ENCODE measurements around the gene TDRKH. TPM values are rescaled to one million over a fixed set of nuclear protein-coding genes. Genes with fewer than 3 reads are reported as not detected.
A peak's percentile ranks its signal among the peaks of the same experiment; 100 is the strongest.
"Not testable (repeated sequence)": the region's sequence is repeated elsewhere in the genome, so short reads cannot be mapped to it uniquely, and the experiment has no call there.

TDRKH gene
- total RNA-seq, 1 donor from 2014 or later = 5.1 TPM

DNA sequence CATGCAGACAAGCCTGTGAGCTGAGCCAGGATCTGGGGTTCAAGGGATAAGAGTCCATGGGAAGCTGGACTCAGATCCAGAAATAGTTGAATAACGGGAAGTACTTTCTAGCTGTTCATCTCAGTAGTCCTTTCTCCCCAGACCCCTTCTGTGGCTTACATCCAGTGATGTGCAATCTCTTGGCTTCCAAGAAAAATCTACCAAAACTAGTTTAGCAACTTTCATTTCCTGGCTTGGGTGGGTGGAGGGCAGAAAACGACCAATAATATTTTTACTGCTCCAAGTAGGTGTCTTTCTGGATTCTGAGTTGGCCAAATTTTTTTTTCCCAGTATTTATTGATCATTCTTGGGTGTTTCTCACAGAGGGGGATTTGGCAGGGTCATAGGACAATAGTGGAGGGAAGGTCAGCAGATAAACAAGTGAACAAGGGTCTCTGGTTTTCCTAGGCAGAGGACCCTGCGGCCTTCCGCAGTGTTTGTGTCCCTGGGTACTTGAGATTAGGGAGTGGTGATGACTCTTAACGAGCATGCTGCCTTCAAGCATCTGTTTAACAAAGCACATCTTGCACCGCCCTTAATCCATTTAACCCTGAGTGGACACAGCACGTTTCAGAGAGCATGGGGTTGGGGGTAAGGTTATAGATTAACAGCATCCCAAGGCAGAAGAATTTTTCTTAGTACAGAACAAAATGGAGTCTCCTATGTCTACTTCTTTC, 21.8 kb downstream of the TDRKH start:
- not testable (repeated sequence) for DNase-seq (ENCODE audit: low read depth)

GRCh38 chr1:151763990-151764389, 26.3 kb downstream of the TDRKH start:
- DNase-seq (ENCODE audit: low read depth) = no peak

- peak; percentile 93 for DNase-seq (ENCODE audit: low read depth)
Observed at GRCh38 chr1:151762941-151763921, 27.1 kb downstream of the TDRKH start, which contains the start of gene MRPL9. Gene MRPL9 (minus strand): TSS chr1:151763496. CDS start chr1:151763479, 17 bp downstream.

- DNase-seq (ENCODE audit: low read depth) = no peak
Observed at GRCh38 chr1:151760597-151761385, 29.5 kb downstream of the TDRKH start.

DNA sequence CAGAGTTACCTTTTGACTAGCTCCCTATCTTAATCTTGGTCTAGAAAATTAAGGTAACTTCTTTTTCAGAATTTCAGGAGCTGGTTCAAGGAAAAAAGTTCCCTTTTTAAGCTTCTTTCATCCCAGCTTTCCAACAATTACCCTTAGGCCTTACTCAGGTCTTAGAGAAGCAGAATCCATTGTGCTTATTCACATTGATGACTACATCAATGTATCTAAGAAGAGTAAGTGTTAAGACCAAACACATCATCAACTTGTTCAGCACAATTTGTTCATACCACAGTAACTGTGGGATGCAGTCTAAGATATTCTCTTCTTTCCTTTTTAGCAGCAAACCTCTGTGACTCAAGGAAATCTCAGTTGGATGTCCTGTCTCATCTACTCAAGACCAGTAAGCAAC, 31.1 kb downstream of the TDRKH start:
- no peak for DNase-seq (ENCODE audit: low read depth)

- no peak for DNase-seq (ENCODE audit: low read depth)
Observed at GRCh38 chr1:151756291-151756690, 34.0 kb downstream of the TDRKH start.

- no peak for DNase-seq (ENCODE audit: low read depth)
Observed at GRCh38 chr1:151741516-151741915, 48.8 kb downstream of the TDRKH start.

- DNase-seq (ENCODE audit: low read depth) = no peak
Observed at GRCh38 chr1:151739590-151740355, 50.5 kb downstream of the TDRKH start.

- no peak for DNase-seq (ENCODE audit: low read depth)
Observed at GRCh38 chr1:151737479-151737878, 52.8 kb downstream of the TDRKH start.

- DNase-seq (ENCODE audit: low read depth) = no peak
Observed at GRCh38 chr1:151737026-151737425, 53.3 kb downstream of the TDRKH start.

DNA sequence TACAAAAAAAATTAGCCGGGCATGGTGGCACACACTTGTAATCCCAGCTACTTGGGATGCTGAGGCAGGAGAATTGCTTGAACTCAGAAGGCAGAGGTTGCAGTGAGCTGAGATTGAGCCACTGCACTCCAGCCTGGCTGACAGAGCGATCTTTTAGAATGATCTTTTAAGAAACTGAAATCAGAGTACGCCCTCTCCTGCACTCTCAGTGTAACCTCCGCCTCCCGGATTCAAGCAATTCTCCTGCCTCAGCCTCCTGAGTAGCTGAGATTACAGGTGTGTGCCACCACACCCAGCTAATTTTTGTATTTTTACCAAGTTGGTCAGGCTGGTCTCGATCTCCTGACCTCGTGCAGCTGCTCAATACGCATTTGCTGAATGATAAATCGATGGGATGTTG, 56.3 kb downstream of the TDRKH start:
- DNase-seq (ENCODE audit: low read depth) = not testable (repeated sequence)

DNA sequence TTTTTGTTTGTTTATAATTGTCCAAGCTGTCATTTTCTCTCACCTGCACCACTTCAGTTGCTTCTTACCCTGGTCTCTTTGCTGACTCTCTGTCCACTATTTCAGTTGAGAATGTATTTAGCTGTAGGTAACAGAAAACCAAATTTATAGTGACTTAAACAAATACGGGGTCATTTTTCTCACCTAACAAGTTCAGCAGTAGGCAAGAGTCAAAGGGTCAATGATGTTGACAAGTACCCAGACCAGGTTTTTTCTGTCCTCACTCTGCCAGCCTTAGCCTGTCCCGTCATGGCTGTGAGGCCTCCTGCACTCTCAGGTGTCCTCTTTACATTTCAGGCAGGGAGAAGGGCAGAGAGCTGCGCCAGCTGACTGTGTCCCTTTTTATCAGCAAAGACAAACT, 57.2 kb downstream of the TDRKH start:
- no peak for DNase-seq (ENCODE audit: low read depth)

DNA sequence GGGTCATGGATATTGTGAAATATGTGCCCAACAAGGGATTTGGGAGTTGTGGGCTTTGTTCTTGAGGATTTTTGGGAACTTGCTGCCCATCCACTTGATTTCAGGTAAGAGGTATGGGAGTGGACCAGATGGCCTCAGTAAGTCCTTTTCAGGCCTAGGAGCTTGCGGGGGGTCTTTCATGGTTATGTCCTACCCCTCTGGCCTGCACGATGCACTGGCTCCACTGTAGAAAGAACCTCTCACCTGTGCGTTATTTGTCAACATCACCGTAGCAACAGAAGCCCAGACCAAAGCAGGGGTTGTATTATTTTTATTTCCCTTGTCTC, 60.4 kb downstream of the TDRKH start:
- DNase-seq (ENCODE audit: low read depth) = no peak

- DNase-seq (ENCODE audit: low read depth) = no peak
Observed at GRCh38 chr1:151729157-151729965, 60.9 kb downstream of the TDRKH start.

DNA sequence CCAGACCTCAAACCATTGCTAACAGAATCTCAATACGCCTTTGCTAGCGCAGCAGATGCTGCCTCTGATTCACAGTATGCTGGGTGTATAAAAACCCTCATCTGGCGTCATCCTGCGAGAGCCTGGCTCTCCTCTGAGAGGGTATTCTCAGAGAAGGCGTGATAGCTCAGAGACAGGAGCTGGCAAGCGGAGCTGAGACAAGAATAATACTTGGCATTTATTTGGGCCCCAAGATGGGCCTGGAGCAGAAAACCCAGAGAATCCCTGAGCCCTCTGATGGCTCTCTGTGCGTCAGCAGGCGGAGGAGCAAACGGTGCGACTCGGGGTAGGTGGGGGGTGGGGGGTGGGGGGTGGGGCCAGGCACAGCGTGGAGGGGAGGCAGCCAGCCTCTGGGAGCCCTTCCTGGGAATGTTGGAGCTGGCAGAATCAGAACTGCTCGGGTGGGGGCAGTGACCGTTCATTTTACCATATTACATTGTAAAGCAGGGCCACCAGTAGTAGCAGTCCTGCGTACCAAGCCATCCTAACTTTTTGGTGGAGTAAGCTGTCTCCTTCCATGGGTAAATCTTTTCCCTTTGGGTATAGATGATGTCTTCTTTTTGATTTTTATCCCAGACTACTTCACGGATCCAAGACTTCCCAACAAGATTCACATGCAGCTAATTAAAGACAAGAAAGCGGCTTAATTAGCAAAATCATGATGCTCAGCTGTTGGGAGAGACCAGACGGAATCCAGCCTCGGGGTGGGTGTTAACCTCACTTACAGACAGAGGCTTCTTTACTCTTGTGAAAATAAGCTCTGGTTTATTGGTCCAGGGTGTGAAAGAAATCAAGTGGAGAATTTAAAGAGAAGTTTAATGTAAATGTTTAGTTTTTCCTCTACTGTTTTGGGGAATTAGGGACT, 61.9 kb downstream of the TDRKH start:
- DNase-seq (ENCODE audit: low read depth) = peak; percentile 63

DNA sequence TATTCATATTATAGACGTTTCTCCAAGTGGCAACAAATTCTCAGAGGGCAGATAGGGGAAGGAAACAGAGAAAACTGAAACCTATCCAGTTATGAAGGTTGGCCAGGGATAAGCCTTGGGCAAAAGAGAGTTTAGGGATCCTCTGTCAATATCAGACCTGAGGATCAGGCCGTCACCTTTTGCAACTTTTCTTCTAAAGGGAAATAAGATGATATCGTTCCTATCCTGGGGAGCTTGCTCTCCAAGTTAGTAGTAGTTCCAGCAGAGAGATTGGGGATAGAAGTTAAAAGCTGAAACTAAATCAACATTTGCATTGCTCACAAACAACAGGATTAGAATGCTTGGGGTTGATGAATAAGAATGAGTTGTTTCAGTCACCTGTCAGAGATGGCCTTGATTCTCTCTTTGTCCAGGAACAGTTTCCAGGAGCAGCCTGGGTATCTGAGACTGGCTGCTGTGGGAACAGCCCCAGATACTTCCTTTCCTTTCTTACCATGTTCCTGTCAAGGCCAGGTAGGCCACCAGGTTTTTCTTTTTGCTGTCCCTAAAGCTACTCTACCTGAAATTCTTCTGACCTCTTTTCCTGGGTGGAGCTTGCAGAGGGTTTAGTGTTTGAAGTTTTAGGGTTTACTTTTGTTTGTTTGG, 66.5 kb downstream of the TDRKH start:
- no peak for DNase-seq (ENCODE audit: low read depth)
